ENCODE data around the gene KRTAP6-2. TPM values are rescaled to one million over a fixed set of nuclear protein-coding genes. Genes with fewer than 3 reads are reported as not detected.

KRTAP6-2 gene
- total and polyA plus RNA-seq, 12 donors, result not detected

GRCh38 chr21:30563630-30564029 lies 35.1 kb downstream of the KRTAP6-2 start:
- DNase-seq, result no peak
- 77 to 86% methylated on average over 2 of the region's 2 CpGs for WGBS, 2 donors
- no peaks in the 10 kb centered on the region for H3K9me3 ChIP-seq
- no peak overlapping the region for H3K27ac ChIP-seq
- H3K4me3 ChIP-seq, result no peak overlapping the region
- no peak for ATAC-seq
- intact Hi-C loops (cut with DNase I), result loop anchor here in 1 of 10 donors (10.0 kb wide), 1 partner anchor 59 kb away; the partner anchor contains the start of gene KRTAP19-5
- H3K4me1 ChIP-seq, result no peaks in the 10 kb centered on the region
- H3K27me3 ChIP-seq, result no peaks in the 10 kb centered on the region
- H3K36me3 ChIP-seq, result no peaks in the 10 kb centered on the region
- TF ChIP-seq CTCF (IDR thresholded peaks at IDR 0.05), result no peak

- no peaks in the 10 kb centered on the region for H3K9me3 ChIP-seq
- TF ChIP-seq CTCF (IDR thresholded peaks at IDR 0.05), result no peak
- H3K4me3 ChIP-seq, result no peak overlapping the region
- intact Hi-C loops (cut with DNase I), result loop anchor here in 1 of 10 donors (10.0 kb wide), 1 partner anchor 58 kb away; the partner anchor contains the start of gene KRTAP19-5
- WGBS, 2 donors, result 34 to 55% methylated on average over 6 of the region's 6 CpGs
- H3K27ac ChIP-seq, result no peak overlapping the region
- no peaks in the 10 kb centered on the region for H3K4me1 ChIP-seq
- no peak for ATAC-seq
- H3K36me3 ChIP-seq, result no peaks in the 10 kb centered on the region
- H3K27me3 ChIP-seq, result no peaks in the 10 kb centered on the region
- no peak for DNase-seq
These were observed 35.6 kb downstream of the KRTAP6-2 start for GRCh38 chr21:30563072-30563471.

GRCh38 chr21:30561957-30562356 lies 36.7 kb downstream of the KRTAP6-2 start:
- H3K4me3 ChIP-seq, result no peak overlapping the region
- WGBS, 2 donors, result 73 to 78% methylated on average over 2 of the region's 2 CpGs
- H3K4me1 ChIP-seq, result no peaks in the 10 kb centered on the region
- no peak for ATAC-seq
- TF ChIP-seq CTCF (IDR thresholded peaks at IDR 0.05), result no peak
- no peaks in the 10 kb centered on the region for H3K9me3 ChIP-seq
- no peak overlapping the region for H3K27ac ChIP-seq
- intact Hi-C loops (cut with DNase I), result loop anchor here in 1 of 10 donors (10.0 kb wide), 1 partner anchor 57 kb away; the partner anchor contains the start of gene KRTAP19-5
- no peaks in the 10 kb centered on the region for H3K36me3 ChIP-seq
- no peaks in the 10 kb centered on the region for H3K27me3 ChIP-seq
- no peak for DNase-seq

DNA sequence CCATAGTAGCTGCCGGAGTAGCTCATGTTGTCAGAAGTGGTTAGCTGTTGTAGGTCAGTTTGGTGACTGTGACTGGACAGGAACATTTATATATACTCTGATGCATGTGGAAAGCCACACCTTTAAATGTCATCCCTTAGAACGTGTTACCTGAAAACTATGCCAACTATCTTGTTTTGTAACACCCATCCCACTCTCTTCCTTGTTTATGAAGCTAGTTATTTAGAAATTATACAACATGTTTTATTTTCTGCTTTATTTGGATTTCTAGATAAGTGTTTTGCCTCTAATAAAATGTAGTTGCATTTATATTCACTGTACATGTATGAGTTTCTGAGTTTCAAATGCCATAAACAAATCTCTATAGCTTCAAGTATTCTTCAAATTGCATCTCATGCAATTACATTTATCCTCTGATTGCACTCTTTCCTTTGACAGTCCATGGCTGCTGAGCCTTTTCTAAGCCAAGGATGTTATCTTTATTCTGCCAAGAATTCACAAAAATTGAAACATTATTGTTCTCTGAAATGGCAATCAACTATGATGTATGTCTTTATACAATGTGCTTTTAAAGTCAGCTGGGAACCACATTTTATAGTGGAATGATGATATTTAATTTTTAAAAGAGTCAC lies 37.3 kb downstream of the KRTAP6-2 start, which contains the start of gene KRTAP19-7:
KRTAP19-7 (minus strand) TSS at position 51 of the 632 bp plus-strand sequence; CDS start at position 26, 25 bp downstream.
- no peak within 1 kb of the TSS for H3K27ac ChIP-seq
- WGBS, 2 donors, result 51 to 53% methylated on average over 2 of the region's 2 CpGs
- no peak for TF ChIP-seq CTCF (IDR thresholded peaks at IDR 0.05)

More for the DNA sequence above, 37.3 kb downstream of the KRTAP6-2 start, which contains the start of gene KRTAP19-7:
- intact Hi-C loops (cut with DNase I), result loop anchor here in 1 of 10 donors (10.0 kb wide), 1 partner anchor 57 kb away; the partner anchor contains the start of gene KRTAP19-5
- H3K9me3 ChIP-seq, result peaks cover 0 to 2% (median 0%) of the 10 kb centered on the region in 11 donors
- no peak for ATAC-seq
- H3K27me3 ChIP-seq, result no peaks in the 10 kb centered on the region
- no peaks in the 10 kb centered on the region for H3K4me1 ChIP-seq
- H3K36me3 ChIP-seq, result no peaks in the 10 kb centered on the region
- no peak for DNase-seq
- H3K4me3 ChIP-seq, result no peak within 1 kb of the TSS

Measured in heart right ventricle (tissue), 16 donors.